Gastrocnemius medialis (tissue), 4 donors: ENCODE data around the gene KDM4B.

Experiments
- CTCF ChIP-seq, 5 experiments: fragments of 450-650 bp in 3 of 5; fragments of 200-600 bp in 2 of 5; sonication (generic) in 2 of 5; IDR thresholded peaks in 4 of 5; conservative IDR thresholded peaks in 1 of 5; 1 replicate in 4 of 5; 2 replicates in 1 of 5; pipeline ENCODE4 v1.5.1; 2016 to 2019; ENCODE audit warnings: antibody characterized with exemption in 5 of 5, mild to moderate bottlenecking in 3 of 5, moderate library complexity in 3 of 5
- POLR2A ChIP-seq, 2 donors: fragments of 450-650 bp; IDR thresholded peaks; one replicate each; pipeline ENCODE4 v1.6.1; 2017; ENCODE audit warnings: antibody characterized with exemption in 2 of 2, mild to moderate bottlenecking in 2 of 2, moderate library complexity in 2 of 2

- TF ChIP-seq CTCF (IDR thresholded peaks at IDR 0.05 in 4 of 5, conservative IDR thresholded peaks at IDR 0.05 in 1 of 5) (no peak), POLR2A (IDR thresholded peaks at IDR 0.05) (no peak)
Measured at GRCh38 chr19:5018224-5019015, 49.5 kb downstream of the KDM4B start.
